ENCODE results near the gene ADAP1.

DNA sequence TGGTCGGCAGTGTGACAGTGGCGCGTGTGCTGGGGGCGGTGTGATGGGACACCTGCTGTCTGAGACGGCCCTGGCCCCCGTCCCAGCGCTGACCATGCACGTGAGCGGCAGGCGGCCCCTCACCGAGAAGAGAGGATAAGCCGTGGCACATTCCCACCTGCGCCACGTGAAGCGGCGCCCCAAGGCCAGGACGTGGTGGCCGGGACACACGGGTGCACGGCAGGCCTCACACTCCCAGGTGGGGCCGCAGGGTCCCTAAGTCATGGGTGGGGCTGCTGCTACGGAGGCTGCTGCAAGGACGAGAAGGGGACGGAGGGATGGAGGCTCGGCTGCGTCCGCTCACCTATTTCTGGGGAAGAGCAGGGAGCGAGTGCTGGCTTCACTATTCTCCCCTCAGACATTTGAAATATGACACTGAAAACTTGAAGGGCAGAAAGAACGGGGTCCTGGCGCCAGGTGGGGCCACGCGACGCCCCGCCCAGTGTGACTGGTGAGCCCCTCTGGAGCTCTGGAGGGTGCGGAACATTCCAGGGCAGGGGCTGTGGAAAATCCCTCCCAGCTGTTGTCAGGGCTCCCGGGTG is 36.0 kb upstream of the ADAP1 start:
- TF ChIP-seq EZH2 (IDR thresholded peaks at IDR 0.05; ENCODE audit: insufficient read depth, poor library complexity, severe bottlenecking) (no peak), EZH2phosphoT487 (IDR thresholded peaks at IDR 0.05; ENCODE audit: insufficient read depth, low read depth) (no peak)
